ENCODE data around the gene MAP3K4. TPM values are rescaled to one million over a fixed set of nuclear protein-coding genes. Genes with fewer than 3 reads are reported as not detected.

Gene MAP3K4
- total RNA-seq, 1 donor from 2014 or later, result 84.3 TPM

DNA sequence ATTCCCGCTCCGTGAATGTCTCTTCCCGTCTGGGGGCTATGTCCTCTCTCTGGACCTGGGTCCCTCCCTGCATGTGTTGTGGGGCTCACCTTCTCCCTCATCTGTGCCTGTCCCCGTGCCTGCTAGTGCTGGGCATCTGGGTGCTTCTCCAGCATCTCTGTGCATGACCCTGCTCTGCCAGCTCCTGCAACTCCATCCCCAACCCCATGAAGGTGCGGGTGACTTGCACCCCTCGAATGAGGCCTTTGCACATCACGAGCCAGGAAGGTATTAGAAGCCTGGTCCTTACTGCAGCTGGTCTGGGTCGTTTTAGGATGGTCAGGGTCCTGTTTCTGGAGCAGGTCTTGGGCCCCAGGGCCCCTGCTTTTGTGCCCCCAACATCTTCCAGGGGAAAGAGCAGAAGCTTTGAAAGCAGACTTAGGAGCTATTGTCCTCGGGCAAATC is 172.6 kb downstream of the MAP3K4 start:
- Mint-ChIP-seq H3K9me3 (no peaks in the 10 kb centered on the region), H3K36me3 (ENCODE audit: low read depth) (peaks cover 20% of the 10 kb centered on the region), H3K27ac (ENCODE audit: unreplicated experiment) (no peak overlapping the region), H3K27me3 (ENCODE audit: low read depth) (no peaks in the 10 kb centered on the region), H3K4me1 (peaks cover 22% of the 10 kb centered on the region), H3K4me3 (no peak overlapping the region)
- DNase-seq (ENCODE audit: low read depth, low spot score), result no peak
- TF ChIP-seq, protein P1, sequence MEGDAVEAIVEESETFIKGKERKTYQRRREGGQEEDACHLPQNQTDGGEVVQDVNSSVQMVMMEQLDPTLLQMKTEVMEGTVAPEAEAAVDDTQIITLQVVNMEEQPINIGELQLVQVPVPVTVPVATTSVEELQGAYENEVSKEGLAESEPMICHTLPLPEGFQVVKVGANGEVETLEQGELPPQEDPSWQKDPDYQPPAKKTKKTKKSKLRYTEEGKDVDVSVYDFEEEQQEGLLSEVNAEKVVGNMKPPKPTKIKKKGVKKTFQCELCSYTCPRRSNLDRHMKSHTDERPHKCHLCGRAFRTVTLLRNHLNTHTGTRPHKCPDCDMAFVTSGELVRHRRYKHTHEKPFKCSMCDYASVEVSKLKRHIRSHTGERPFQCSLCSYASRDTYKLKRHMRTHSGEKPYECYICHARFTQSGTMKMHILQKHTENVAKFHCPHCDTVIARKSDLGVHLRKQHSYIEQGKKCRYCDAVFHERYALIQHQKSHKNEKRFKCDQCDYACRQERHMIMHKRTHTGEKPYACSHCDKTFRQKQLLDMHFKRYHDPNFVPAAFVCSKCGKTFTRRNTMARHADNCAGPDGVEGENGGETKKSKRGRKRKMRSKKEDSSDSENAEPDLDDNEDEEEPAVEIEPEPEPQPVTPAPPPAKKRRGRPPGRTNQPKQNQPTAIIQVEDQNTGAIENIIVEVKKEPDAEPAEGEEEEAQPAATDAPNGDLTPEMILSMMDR (conservative IDR thresholded peaks at IDR 0.05), result no peak

DNA sequence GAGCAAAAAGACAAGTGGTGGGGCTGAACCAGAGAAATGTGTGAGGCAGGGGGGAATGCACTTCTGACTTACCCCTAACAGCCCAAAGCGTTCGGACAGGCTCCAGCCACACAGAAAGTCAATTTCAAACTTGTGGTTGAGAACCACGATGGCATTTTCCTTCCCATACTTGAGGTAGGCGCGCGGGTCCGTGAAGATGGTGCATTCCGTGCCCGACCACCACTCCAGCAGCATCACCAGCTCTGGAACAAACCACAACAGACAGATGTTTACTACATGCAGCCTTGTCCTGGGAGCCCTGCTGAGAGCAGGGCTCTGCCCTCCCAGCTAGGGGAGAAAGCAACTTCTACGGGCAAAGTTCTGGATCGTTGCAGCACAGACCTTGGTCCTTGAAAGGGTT is 174.6 kb downstream of the MAP3K4 start:
- peaks cover 32% of the 10 kb centered on the region for H3K36me3 Mint-ChIP-seq (ENCODE audit: low read depth)
- no peak overlapping the region for H3K4me3 Mint-ChIP-seq
- no peaks in the 10 kb centered on the region for H3K27me3 Mint-ChIP-seq (ENCODE audit: low read depth)
- no peak overlapping the region for H3K27ac Mint-ChIP-seq (ENCODE audit: unreplicated experiment)
- peaks cover 30% of the 10 kb centered on the region for H3K4me1 Mint-ChIP-seq
- no peak for DNase-seq (ENCODE audit: low read depth, low spot score)
- H3K9me3 Mint-ChIP-seq, result no peaks in the 10 kb centered on the region
- TF ChIP-seq, protein P1 (conservative IDR thresholded peaks at IDR 0.05), result no peak

DNA sequence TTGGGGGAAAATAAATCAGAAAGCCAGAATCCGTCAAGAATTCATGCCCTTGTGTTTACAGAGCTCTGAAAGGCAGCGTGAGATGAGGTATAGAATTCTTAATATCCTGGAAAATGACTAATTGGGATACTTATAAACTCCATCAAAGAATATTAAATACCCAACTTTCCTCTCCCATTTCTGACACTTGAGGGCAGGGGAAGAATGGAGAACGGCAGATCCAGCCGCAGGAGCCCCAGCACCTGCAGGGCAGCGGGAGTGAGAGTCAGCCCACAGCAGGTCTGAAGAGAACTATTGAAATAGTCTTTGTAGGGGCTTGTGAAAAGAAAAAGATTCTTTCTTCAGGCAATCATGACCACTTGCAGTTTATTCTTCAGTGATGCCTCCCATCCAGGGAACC is 175.1 kb downstream of the MAP3K4 start:
- Mint-ChIP-seq H3K27me3 (ENCODE audit: low read depth) (no peaks in the 10 kb centered on the region), H3K4me3 (no peak overlapping the region), H3K9me3 (no peaks in the 10 kb centered on the region), H3K4me1 (peaks cover 30% of the 10 kb centered on the region), H3K27ac (ENCODE audit: unreplicated experiment) (no peak overlapping the region), H3K36me3 (ENCODE audit: low read depth) (peaks cover 33% of the 10 kb centered on the region)
- no peak for DNase-seq (ENCODE audit: low read depth, low spot score)
- TF ChIP-seq, protein P1 (conservative IDR thresholded peaks at IDR 0.05), result no peak

Measured in neural crest cell (in vitro differentiated cells).